ENCODE data around the gene ACAT2. TPM values are rescaled to one million over a fixed set of nuclear protein-coding genes. Genes with fewer than 3 reads are reported as not detected.

Gene ACAT2
- polyA plus RNA-seq, 1 donor from 2014 or later, result 143 TPM

- no peaks in the 10 kb centered on the region for H3K79me2 ChIP-seq (replicated peaks; ENCODE audit: insufficient read depth, low read length)
- no peak overlapping the region for H2AFZ ChIP-seq (ENCODE audit: low read depth, low read length)
- no peak overlapping the region for H3K4me2 ChIP-seq (ENCODE audit: low read length)
- no peak overlapping the region for H3K4me3 ChIP-seq (ENCODE audit: low read length)
- H4K20me1 ChIP-seq (ENCODE audit: insufficient read depth), result no peaks in the 10 kb centered on the region
- H3F3A ChIP-seq (ENCODE audit: insufficient read depth, low read length, poor library complexity, severe bottlenecking), result no peaks in the 10 kb centered on the region
- TF ChIP-seq TAF1 (IDR thresholded peaks at IDR 0.05; ENCODE audit: low read depth), result no peak
- no peak for TF ChIP-seq RAD21 (conservative IDR thresholded peaks at IDR 0.05)
- no peak for TF ChIP-seq REST (IDR thresholded peaks at IDR 0.05; ENCODE audit: borderline replicate concordance)
- no peak for TF ChIP-seq EZH2 (IDR thresholded peaks at IDR 0.05; ENCODE audit: borderline replicate concordance, insufficient read depth, low read length, poor library complexity, severe bottlenecking)
- TF ChIP-seq SMC3 (conservative IDR thresholded peaks at IDR 0.05; ENCODE audit: poor library complexity), result no peak
- no peak for TF ChIP-seq MXI1 (conservative IDR thresholded peaks at IDR 0.05; ENCODE audit: poor library complexity, severe bottlenecking)
- TF ChIP-seq EP300 (conservative IDR thresholded peaks at IDR 0.05; ENCODE audit: poor library complexity, severe bottlenecking), result no peak
- TF ChIP-seq CTCF (IDR thresholded peaks at IDR 0.05; ENCODE audit: poor library complexity, severe bottlenecking), result no peak
- no peak for TF ChIP-seq POLR2AphosphoS5 (IDR thresholded peaks at IDR 0.05)
- no peak overlapping the region for H3K27ac ChIP-seq (ENCODE audit: low read length)
- H3K9me3 ChIP-seq (ENCODE audit: low read length), result no peaks in the 10 kb centered on the region
- no peak overlapping the region for H3K9ac ChIP-seq (ENCODE audit: low read length)
- H3K27me3 ChIP-seq (ENCODE audit: insufficient read depth, low read depth, low read length), result no peaks in the 10 kb centered on the region
- H3K36me3 ChIP-seq (ENCODE audit: insufficient read depth, low read length), result no peaks in the 10 kb centered on the region
- no peaks in the 10 kb centered on the region for H3K9me2 ChIP-seq (ENCODE audit: insufficient read depth, low read length)
Observed at GRCh38 chr6:159808647-159809046, 46.8 kb downstream of the ACAT2 start.

GRCh38 chr6:159809149-159809548 lies 47.3 kb downstream of the ACAT2 start:
- H3K79me2 ChIP-seq (replicated peaks; ENCODE audit: insufficient read depth, low read length), result no peaks in the 10 kb centered on the region
- no peak for TF ChIP-seq POLR2AphosphoS5 (IDR thresholded peaks at IDR 0.05)
- TF ChIP-seq TAF1 (IDR thresholded peaks at IDR 0.05; ENCODE audit: low read depth), result no peak
- no peak for TF ChIP-seq CTCF (IDR thresholded peaks at IDR 0.05; ENCODE audit: poor library complexity, severe bottlenecking)
- no peak for TF ChIP-seq REST (IDR thresholded peaks at IDR 0.05; ENCODE audit: borderline replicate concordance)
- TF ChIP-seq EZH2 (IDR thresholded peaks at IDR 0.05; ENCODE audit: borderline replicate concordance, insufficient read depth, low read length, poor library complexity, severe bottlenecking), result no peak
- no peak for TF ChIP-seq RAD21 (conservative IDR thresholded peaks at IDR 0.05)
- no peak for TF ChIP-seq MXI1 (conservative IDR thresholded peaks at IDR 0.05; ENCODE audit: poor library complexity, severe bottlenecking)
- TF ChIP-seq EP300 (conservative IDR thresholded peaks at IDR 0.05; ENCODE audit: poor library complexity, severe bottlenecking), result no peak
- no peak for TF ChIP-seq SMC3 (conservative IDR thresholded peaks at IDR 0.05; ENCODE audit: poor library complexity)
- H3K36me3 ChIP-seq (ENCODE audit: insufficient read depth, low read length), result no peaks in the 10 kb centered on the region
- H3K27me3 ChIP-seq (ENCODE audit: insufficient read depth, low read depth, low read length), result no peaks in the 10 kb centered on the region
- H2AFZ ChIP-seq (ENCODE audit: low read depth, low read length), result no peak overlapping the region
- no peak overlapping the region for H3K27ac ChIP-seq (ENCODE audit: low read length)
- H3K9me2 ChIP-seq (ENCODE audit: insufficient read depth, low read length), result no peaks in the 10 kb centered on the region
- H3K4me2 ChIP-seq (ENCODE audit: low read length), result no peak overlapping the region
- H4K20me1 ChIP-seq (ENCODE audit: insufficient read depth), result no peaks in the 10 kb centered on the region
- no peak overlapping the region for H3K9ac ChIP-seq (ENCODE audit: low read length)
- no peaks in the 10 kb centered on the region for H3K9me3 ChIP-seq (ENCODE audit: low read length)
- no peak overlapping the region for H3K4me3 ChIP-seq (ENCODE audit: low read length)
- no peaks in the 10 kb centered on the region for H3F3A ChIP-seq (ENCODE audit: insufficient read depth, low read length, poor library complexity, severe bottlenecking)
